NCI-H524 (cell line): ENCODE measurements around the gene NT5C1B.

ENCODE experiments used
- DNase-seq, 2 experiments: peaks; one replicate each; lab custom pipeline; 2025; lab: John Stamatoyannopoulos, UW

NT5C1B gene

GRCh38 chr2:18599509-18600254 lies 10.3 kb upstream of the NT5C1B start:
- DNase-seq = no peak

- DNase-seq = no peak
Observed at GRCh38 chr2:18598848-18599484, 9.6 kb upstream of the NT5C1B start.

GRCh38 chr2:18597618-18598017 lies 8.2 kb upstream of the NT5C1B start:
- DNase-seq = no peak

- no peak for DNase-seq
Observed at GRCh38 chr2:18596993-18597392, 7.6 kb upstream of the NT5C1B start.

GRCh38 chr2:18593496-18593895 lies 4.1 kb upstream of the NT5C1B start:
- no peak for DNase-seq

- no peak for DNase-seq
Observed at GRCh38 chr2:18592372-18592771, 3.0 kb upstream of the NT5C1B start.

GRCh38 chr2:18588802-18589201 lies 567 bp downstream of the NT5C1B start:
- no peak for DNase-seq

- DNase-seq = no peak
Observed at GRCh38 chr2:18588049-18588448, 1.3 kb downstream of the NT5C1B start.

- no peak for DNase-seq
Observed at GRCh38 chr2:18585526-18585925, 3.8 kb downstream of the NT5C1B start.

GRCh38 chr2:18584608-18584954 lies 4.8 kb downstream of the NT5C1B start:
- no peak for DNase-seq

- DNase-seq = no peak
Observed at GRCh38 chr2:18583905-18584607, 5.3 kb downstream of the NT5C1B start.

GRCh38 chr2:18580606-18581005 lies 8.8 kb downstream of the NT5C1B start:
- DNase-seq = no peak

GRCh38 chr2:18578033-18578432 lies 11.3 kb downstream of the NT5C1B start:
- no peak for DNase-seq

GRCh38 chr2:18566145-18566769 lies 23.1 kb downstream of the NT5C1B start:
- no peak for DNase-seq

- no peak for DNase-seq
Observed at GRCh38 chr2:18560797-18561085, 28.6 kb downstream of the NT5C1B start.

GRCh38 chr2:18560031-18560796 lies 29.2 kb downstream of the NT5C1B start, which contains the start of gene RDH14:
Gene RDH14, minus strand, starts transcription at chr2:18560653. Its CDS starts 81 bp downstream, at chr2:18560572.
- DNase-seq = peak; percentile 93 to 97

- no peak for DNase-seq
Observed at GRCh38 chr2:18559531-18560030, 29.8 kb downstream of the NT5C1B start.

- no peak for DNase-seq
Observed at GRCh38 chr2:18558458-18558857, 30.9 kb downstream of the NT5C1B start.

- DNase-seq = no peak
Observed at GRCh38 chr2:18557121-18557520, 32.2 kb downstream of the NT5C1B start.

- no peak for DNase-seq
Observed at GRCh38 chr2:18552351-18553077, 36.9 kb downstream of the NT5C1B start.

- no peak for DNase-seq
Observed at GRCh38 chr2:18551623-18552022, 37.7 kb downstream of the NT5C1B start.
